GM15510 (cell line): Measurements from ENCODE around the gene ASPHD2.

Experiments used
- POLR2A ChIP-seq: IDR thresholded peaks from 3 replicates; pipeline ENCODE4 v1.6.1; 2011; ENCODE audit warnings: borderline replicate concordance; ENCODE audit not compliant: insufficient read length; ENCODE audit errors: extremely low read depth

ASPHD2 gene

GRCh38 chr22:26450453-26451185 lies 21.6 kb downstream of the ASPHD2 start:
- TF ChIP-seq POLR2A: no peak

DNA sequence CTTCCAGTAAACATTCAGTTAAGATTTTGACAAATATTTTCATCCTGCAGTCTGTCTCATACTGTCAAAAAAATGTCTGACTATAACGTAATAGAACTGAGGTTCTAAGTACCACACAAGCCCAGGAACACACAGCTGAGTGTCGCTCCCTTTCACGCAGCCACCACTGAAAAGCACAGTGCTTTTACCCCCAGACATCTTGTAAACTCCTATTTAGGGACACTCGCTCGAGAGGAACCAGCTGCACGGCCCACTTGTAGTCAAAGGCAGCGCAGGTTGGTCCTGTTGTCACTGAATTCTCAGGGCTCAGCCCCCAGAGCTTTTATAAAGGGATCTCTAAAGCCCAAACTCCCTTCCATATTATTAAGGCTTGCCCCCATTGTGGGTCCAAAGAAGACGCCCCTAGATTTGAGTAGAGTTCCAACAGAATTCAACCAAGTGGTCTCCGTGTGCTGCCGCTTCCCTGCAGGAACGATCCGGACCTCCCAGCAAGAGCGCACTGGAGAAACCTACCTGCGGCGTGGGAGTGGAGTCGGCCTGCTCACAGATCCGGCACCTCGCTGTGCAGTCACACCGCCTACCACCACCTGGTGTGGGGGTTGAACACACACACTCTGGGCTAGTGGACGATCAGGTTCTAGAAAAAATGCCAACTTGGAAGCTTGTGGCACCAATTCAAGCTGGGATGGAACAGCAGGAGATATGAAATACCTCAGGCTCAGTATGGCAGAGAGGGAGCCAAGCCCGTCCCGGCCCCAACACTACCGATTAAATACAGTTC lies 23.4 kb downstream of the ASPHD2 start:
- no peak for TF ChIP-seq POLR2A

DNA sequence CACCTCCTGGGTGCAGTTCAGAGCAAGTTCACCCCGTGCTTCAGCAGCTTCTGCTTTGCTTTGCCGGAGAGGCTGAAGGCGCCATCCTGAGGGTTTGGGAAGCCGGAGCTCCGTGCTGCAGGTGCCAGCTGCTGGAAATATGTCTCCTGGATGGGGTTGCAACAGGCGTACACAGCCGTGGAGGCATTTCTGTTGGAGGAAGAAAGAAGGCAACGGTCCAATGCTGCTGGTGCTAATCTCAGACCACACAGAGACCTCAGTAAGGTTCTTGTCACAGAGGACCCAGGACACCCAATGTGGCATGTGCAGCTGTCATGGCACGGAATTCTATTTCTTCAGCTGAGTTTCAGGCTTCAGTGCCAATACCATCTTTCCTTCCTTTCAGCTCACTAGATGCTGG lies 24.2 kb downstream of the ASPHD2 start:
- no peak for TF ChIP-seq POLR2A

DNA sequence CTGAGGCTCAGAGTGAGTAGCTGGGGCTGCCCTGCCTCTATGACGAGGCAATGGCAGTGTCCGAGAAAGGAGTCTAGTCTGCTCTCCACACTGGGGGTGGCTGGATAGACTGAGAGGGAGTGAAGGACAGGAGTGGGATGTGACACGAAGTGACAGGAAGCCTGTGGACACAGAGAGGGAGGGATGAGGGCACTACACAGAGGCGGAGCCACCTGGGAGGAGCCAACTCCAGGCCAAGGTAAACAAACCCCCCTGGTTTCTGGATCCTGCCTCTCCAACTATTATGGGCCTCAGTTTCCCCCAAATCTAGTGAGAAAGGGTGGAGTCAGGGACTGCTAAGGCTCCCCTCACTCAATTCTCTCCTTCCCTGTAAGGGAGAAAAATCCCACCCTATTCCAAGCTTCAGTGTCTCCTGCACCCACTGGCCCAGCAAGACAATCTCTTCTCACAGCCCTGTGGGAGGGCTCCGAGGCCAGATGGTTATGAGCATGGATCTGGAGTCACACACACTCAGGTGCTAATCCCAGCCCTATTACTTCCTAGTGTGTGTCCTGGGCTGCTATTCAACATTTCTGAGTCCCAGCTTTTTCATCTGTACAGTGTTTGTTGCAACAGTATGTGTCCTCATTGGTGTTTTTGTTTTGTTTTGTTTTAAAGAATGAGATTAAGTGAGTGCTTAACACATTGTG lies 24.9 kb downstream of the ASPHD2 start:
- no peak for TF ChIP-seq POLR2A

GRCh38 chr22:26457661-26458272 lies 28.7 kb downstream of the ASPHD2 start:
- TF ChIP-seq POLR2A: no peak

DNA sequence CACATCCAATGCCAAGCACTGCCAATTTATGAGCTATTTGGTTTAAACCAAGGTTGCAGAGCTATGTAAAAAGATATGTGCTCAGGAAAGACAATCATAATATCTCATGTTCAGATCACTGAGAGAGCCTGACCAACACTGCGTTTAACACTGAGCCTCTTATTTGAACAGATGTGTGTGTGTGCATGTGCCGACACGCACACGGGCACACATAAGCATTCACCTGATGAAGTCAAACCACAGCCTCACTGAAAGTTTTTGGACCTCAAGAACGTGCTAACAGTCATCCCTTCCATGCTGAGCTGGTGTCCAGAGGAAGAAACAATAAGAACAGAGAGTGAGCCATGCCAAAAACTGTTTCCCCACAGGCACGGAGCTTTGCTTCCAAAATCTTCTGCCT lies 31.1 kb downstream of the ASPHD2 start:
- TF ChIP-seq POLR2A: no peak

- no peak for TF ChIP-seq POLR2A
These were observed 32.2 kb downstream of the ASPHD2 start for GRCh38 chr22:26461188-26461810.

DNA sequence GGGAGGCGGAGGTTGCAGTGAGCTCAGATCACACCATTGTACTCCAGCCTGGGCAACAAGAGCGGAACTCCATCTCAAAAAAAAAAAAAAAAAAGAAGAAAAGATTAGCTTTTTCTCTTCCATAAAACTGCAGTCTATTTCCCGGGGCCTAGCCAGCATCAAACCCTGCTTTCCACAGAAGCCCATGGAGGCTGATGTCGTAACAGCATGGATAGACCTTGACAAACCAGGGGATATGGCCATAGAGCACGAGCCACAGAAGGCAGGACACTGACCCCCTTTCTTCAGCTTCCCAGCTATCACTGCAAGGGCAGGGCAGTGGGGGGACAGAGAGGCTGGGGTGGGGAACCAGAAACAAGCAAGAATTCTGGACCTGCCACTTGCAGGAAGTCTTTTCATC lies 33.0 kb downstream of the ASPHD2 start:
- TF ChIP-seq POLR2A: no peak

DNA sequence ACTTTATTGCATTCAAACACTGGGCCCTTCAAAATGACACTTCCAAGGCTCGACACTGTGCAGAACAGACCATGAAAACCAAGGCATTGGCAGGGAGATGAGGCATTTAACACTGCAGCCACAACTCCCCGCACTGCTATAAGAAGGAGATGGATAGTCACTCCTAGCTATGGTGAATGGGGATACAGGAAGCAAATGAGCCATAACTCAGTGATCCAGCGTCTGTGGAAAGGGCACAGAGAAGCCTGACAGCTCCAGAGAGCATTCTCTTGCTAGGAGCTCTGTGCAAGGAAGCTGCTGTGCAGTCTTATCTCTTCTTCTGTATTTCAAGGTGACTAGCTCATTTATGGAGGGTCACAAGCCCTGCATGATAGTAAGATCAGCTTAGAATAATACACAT lies 33.6 kb downstream of the ASPHD2 start:
- TF ChIP-seq POLR2A: no peak

DNA sequence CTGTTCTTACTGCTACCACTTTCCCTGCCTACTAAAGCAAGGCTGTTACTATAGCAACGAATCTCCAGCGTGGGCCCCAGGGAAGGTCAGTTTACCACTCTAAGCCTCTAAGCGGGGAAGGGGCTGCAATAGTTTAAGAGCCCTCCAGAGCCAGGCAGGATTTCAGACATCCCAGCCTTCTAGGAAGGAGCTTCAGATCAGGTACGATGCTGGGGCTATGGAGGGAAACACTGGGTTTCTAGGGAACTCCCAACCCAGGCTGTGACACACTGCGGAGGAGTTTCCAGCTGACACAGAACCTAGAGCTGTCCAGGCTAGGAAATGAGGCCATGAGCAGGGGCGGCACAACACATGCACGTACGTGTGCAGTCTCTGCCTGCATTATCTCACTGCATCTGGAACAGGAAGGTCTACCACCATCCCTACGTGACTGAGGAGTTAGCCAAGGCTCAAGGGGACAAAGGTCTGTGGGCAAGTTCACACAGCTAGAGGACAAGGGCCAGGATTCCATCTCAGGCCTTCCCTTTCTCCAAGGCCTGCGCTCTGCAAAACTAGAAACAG lies 34.1 kb downstream of the ASPHD2 start:
- no peak for TF ChIP-seq POLR2A

DNA sequence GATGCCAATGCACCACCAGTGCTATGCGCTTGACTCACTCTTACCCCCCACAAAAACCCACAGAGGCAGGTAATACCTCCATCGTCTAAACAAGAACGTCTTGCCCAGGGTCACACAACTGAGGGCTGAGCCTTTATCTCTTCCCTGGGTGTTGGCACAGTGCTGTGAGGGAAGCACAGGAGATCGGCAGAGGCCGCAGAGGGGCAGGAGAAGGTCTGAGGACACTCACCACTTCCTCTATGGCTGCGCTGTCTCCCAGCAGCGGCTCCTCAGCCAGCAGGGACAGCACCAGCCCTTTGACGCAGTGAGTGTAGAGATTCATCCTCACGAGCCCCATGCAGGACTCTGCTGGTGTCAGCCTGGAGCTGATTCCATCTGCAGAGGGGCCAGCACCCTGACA lies 34.6 kb downstream of the ASPHD2 start:
- no peak for TF ChIP-seq POLR2A

GRCh38 chr22:26464312-26464711 lies 35.3 kb downstream of the ASPHD2 start:
- TF ChIP-seq POLR2A: no peak

- no peak for TF ChIP-seq POLR2A
These were observed 37.1 kb downstream of the ASPHD2 start for GRCh38 chr22:26466196-26466595.

- no peak for TF ChIP-seq POLR2A
These were observed 41.7 kb downstream of the ASPHD2 start for GRCh38 chr22:26470807-26471206.
